ENCODE measurements around the gene BGLAP.

GRCh38 chr1:156228501-156228900 is 13.5 kb upstream of the BGLAP start:
- TF ChIP-seq POLR2A (IDR thresholded peaks at IDR 0.05) (no peak), CTCF (IDR thresholded peaks at IDR 0.05) (no peak)
